ENCODE measurements around the gene SERGEF. TPM values are rescaled to one million over a fixed set of nuclear protein-coding genes. Genes with fewer than 3 reads are reported as not detected.

The SERGEF gene
- polyA plus RNA-seq, 2 of the 4 experiments (the other 2 are of a cell fraction) = 20.7 to 24.1 TPM

GRCh38 chr11:17939542-17939941 lies 73.3 kb downstream of the SERGEF start:
- WGBS (ENCODE audit: missing lambda C conversion rate) = 75% methylated on average over 1 of the region's 1 CpG
- no peaks in the 10 kb centered on the region for H3K4me1 ChIP-seq
- ChIA-PET POLR2A (no interaction called here), CTCF (interaction anchor here (1.7 kb wide), 1 partner anchor 9 kb away, joined by 4 read pairs; no protein-coding TSS in a partner anchor)
- no peak overlapping the region for H3K4me3 ChIP-seq
- no peak for TF ChIP-seq RFX5 (IDR thresholded peaks at IDR 0.05)
- TF ChIP-seq TFCP2L1 (CRISPR knock-in tag; IDR thresholded peaks at IDR 0.05) = no peak
- no peak for TF ChIP-seq E2F6 (IDR thresholded peaks at IDR 0.05; ENCODE audit: borderline replicate concordance, low read depth)
- TF ChIP-seq NPAS2 (CRISPR knock-in tag; IDR thresholded peaks at IDR 0.05; ENCODE audit: borderline replicate concordance) = no peak
- TF ChIP-seq HDAC2 (IDR thresholded peaks at IDR 0.05) = no peak
- TF ChIP-seq TP53 (CRISPR knock-in tag; IDR thresholded peaks at IDR 0.05) = no peak
- TF ChIP-seq KDM1A (IDR thresholded peaks at IDR 0.05; ENCODE audit: low read depth) = no peak
- no peak for TF ChIP-seq CEBPB (IDR thresholded peaks at IDR 0.05)
- TF ChIP-seq CBX8 (IDR thresholded peaks at IDR 0.05) = no peak
- TF ChIP-seq HOXB13 (CRISPR knock-in tag; IDR thresholded peaks at IDR 0.05; ENCODE audit: low read depth) = no peak
- TF ChIP-seq PBX3 (IDR thresholded peaks at IDR 0.05) = no peak
- TF ChIP-seq POLR2AphosphoS2 (conservative IDR thresholded peaks at IDR 0.05; ENCODE audit: low read length) = no peak
- no peak for TF ChIP-seq JUNB (IDR thresholded peaks at IDR 0.05)
- no peak for TF ChIP-seq GATA3 (IDR thresholded peaks at IDR 0.05; ENCODE audit: borderline replicate concordance)
- no peaks in the 10 kb centered on the region for H3K9me3 ChIP-seq
- ATAC-seq = no peak
- no peak for FAIRE-seq
- no peak overlapping the region for H3K4me2 ChIP-seq
- H3K27ac ChIP-seq = no peak overlapping the region
- no peak for DNase-seq (ENCODE audit: low read depth in 1 of 2, low spot score in 1 of 2)

GRCh38 chr11:17936790-17937189 lies 76.1 kb downstream of the SERGEF start:
- TF ChIP-seq MAFK (IDR thresholded peaks at IDR 0.05; ENCODE audit: partially characterized antibody) (peak; percentile 43), FOSB (CRISPR knock-in tag; IDR thresholded peaks at IDR 0.05) (no peak)
- FAIRE-seq (no peak), DNase-seq (ENCODE audit: low read depth in 1 of 2, low spot score in 1 of 2) (no peak), ATAC-seq (no peak)
- CTCF ChIA-PET = no interaction called here
- Histone ChIP-seq H3K4me2 (no peak overlapping the region), H3K27ac (no peak overlapping the region), H3K4me1 (no peaks in the 10 kb centered on the region), H3K9me3 (0 out of 3 replicates have a peak, but pooled peaks cover 3% of the 10 kb centered on the region), H3K4me3 (no peak overlapping the region)
- 100% methylated on average over 1 of the region's 1 CpG for WGBS (ENCODE audit: missing lambda C conversion rate)
- POLR2A ChIA-PET = no interaction called here

GRCh38 chr11:17934194-17934593 lies 78.7 kb downstream of the SERGEF start:
- 51% methylated on average over 1 of the region's 1 CpG for WGBS (ENCODE audit: missing lambda C conversion rate)
- FAIRE-seq (no peak), ATAC-seq (no peak), DNase-seq (ENCODE audit: low read depth in 1 of 2, low spot score in 1 of 2) (no peak)
- Histone ChIP-seq H3K4me1 (no peaks in the 10 kb centered on the region), H3K4me3 (no peak overlapping the region), H3K27ac (no peak overlapping the region), H3K4me2 (no peak overlapping the region), H3K9me3 (0 out of 3 replicates have a peak, but pooled peaks cover 3% of the 10 kb centered on the region)
- ChIA-PET POLR2A (no interaction called here), CTCF (no interaction called here)
- TF ChIP-seq SREBF2 (IDR thresholded peaks at IDR 0.05) (no peak), POLR2AphosphoS2 (conservative IDR thresholded peaks at IDR 0.05; ENCODE audit: low read length) (no peak), NPAS2 (CRISPR knock-in tag; IDR thresholded peaks at IDR 0.05; ENCODE audit: borderline replicate concordance) (no peak)

- Histone ChIP-seq H3K27ac (no peak overlapping the region), H3K9me3 (0 out of 3 replicates have a peak, but pooled peaks cover 3% of the 10 kb centered on the region), H3K4me2 (no peak overlapping the region), H3K4me3 (no peak overlapping the region), H3K4me1 (no peaks in the 10 kb centered on the region)
- DNase-seq (ENCODE audit: low read depth in 1 of 2, low spot score in 1 of 2) = no peak
- ATAC-seq = no peak
- POLR2A ChIA-PET = no interaction called here
- 88% methylated on average over 1 of the region's 1 CpG for WGBS (ENCODE audit: missing lambda C conversion rate)
- TF ChIP-seq MAZ (IDR thresholded peaks at IDR 0.05; ENCODE audit: borderline replicate concordance, low read depth, low read length) (no peak), TP53 (CRISPR knock-in tag; IDR thresholded peaks at IDR 0.05) (no peak), HOXA7 (CRISPR knock-in tag; IDR thresholded peaks at IDR 0.05) (no peak), RFX5 (IDR thresholded peaks at IDR 0.05) (no peak)
- FAIRE-seq = no peak
- CTCF ChIA-PET = interaction anchor here (1.2 kb wide), 1 partner anchor 12 kb away, joined by 3 read pairs; no protein-coding TSS in a partner anchor
Observed at GRCh38 chr11:17933708-17934107, 79.1 kb downstream of the SERGEF start.

Data from A549 (cell line).